OCI-LY1 (cell line): Measurements from ENCODE around the gene UBTD1.

Experiments
- EZH2 ChIP-seq: fragments of 200-600 bp; sonication (generic), shearing (Covaris generic); IDR thresholded peaks from 2 replicates; pipeline ENCODE4 v1.8.0; 2017; ENCODE audit warnings: borderline replicate concordance, mixed run types, mild to moderate bottlenecking, antibody characterized with exemption, low read length, moderate library complexity, mixed read lengths
- TF ChIP-seq, protein P1 (sequence below): fragments of 200-600 bp; sonication (generic), shearing (Covaris generic); IDR thresholded peaks from 2 replicates; pipeline ENCODE4 v1.5.1; 2017; ENCODE audit warnings: mild to moderate bottlenecking, antibody characterized with exemption, low read length, moderate library complexity, mixed read lengths

DNA sequence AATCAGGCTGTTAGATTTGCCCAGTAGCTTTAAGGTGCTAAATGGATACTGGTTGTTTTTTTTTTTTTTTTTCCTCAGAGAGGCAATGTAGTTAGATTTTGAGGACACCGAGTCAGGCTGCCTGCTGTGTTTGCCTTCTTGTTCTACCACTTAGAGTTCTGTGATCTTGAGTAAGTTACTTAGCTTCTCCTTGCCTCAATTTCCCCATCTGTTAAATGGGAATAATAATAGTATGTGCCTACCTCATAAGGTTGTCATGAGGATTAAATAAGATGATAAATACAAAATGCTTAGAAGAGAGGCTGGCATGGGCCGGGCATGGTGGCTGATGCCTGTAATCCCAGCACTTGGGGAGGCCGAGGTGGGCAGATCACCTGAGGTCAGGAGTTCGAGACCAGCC is 120.0 kb downstream of the UBTD1 start:
- TF ChIP-seq, protein P1, sequence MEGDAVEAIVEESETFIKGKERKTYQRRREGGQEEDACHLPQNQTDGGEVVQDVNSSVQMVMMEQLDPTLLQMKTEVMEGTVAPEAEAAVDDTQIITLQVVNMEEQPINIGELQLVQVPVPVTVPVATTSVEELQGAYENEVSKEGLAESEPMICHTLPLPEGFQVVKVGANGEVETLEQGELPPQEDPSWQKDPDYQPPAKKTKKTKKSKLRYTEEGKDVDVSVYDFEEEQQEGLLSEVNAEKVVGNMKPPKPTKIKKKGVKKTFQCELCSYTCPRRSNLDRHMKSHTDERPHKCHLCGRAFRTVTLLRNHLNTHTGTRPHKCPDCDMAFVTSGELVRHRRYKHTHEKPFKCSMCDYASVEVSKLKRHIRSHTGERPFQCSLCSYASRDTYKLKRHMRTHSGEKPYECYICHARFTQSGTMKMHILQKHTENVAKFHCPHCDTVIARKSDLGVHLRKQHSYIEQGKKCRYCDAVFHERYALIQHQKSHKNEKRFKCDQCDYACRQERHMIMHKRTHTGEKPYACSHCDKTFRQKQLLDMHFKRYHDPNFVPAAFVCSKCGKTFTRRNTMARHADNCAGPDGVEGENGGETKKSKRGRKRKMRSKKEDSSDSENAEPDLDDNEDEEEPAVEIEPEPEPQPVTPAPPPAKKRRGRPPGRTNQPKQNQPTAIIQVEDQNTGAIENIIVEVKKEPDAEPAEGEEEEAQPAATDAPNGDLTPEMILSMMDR, result no peak
- no peak for TF ChIP-seq EZH2
